ENCODE measurements around the gene EFHB. TPM values are rescaled to one million over a fixed set of nuclear protein-coding genes. Genes with fewer than 3 reads are reported as not detected.
A peak's percentile ranks its signal among the peaks of the same experiment; 100 is the strongest.
"Not testable (repeated sequence)": the region's sequence is repeated elsewhere in the genome, so short reads cannot be mapped to it uniquely, and the experiment has no call there.

The EFHB gene
- total and polyA plus RNA-seq, 2 donors = 1.4 TPM; not detected in 1

GRCh38 chr3:19866751-19867347 lies 67.2 kb downstream of the EFHB start:
- peak; percentile 54 for DNase-seq (ENCODE audit: extremely low spot score)
- Histone ChIP-seq H3K36me3 (ENCODE audit: insufficient read depth) (no peaks in the 10 kb centered on the region), H3K27ac (ENCODE audit: low read depth) (no peak overlapping the region), H3K4me3 (ENCODE audit: low read depth, low read length) (no peak overlapping the region), H3K4me1 (ENCODE audit: insufficient read depth) (no peaks in the 10 kb centered on the region)
- WGBS = 5% methylated on average over 7 of the region's 7 CpGs

- 73% methylated on average over 12 of the region's 13 CpGs for WGBS
- H3K36me3 ChIP-seq (ENCODE audit: insufficient read depth); H3K4me1 ChIP-seq (ENCODE audit: insufficient read depth); H3K4me3 ChIP-seq (ENCODE audit: low read depth, low read length); H3K27ac ChIP-seq (ENCODE audit: low read depth); DNase-seq (ENCODE audit: extremely low spot score): not testable (repeated sequence)
Measured at GRCh38 chr3:19855318-19855717, 78.7 kb downstream of the EFHB start.

- H3K27ac ChIP-seq (ENCODE audit: low read depth); H3K4me1 ChIP-seq (ENCODE audit: insufficient read depth); H3K36me3 ChIP-seq (ENCODE audit: insufficient read depth); DNase-seq (ENCODE audit: extremely low spot score); H3K4me3 ChIP-seq (ENCODE audit: low read depth, low read length): not testable (repeated sequence)
- 77% methylated on average over 7 of the region's 7 CpGs for WGBS
Measured at GRCh38 chr3:19846609-19847008, 87.4 kb downstream of the EFHB start.

Other genes starting within 250 kb of the EFHB start
- 104 TPM for gene RAB5A, start 12.9 kb upstream of the EFHB start, total RNA-seq
- 35.9 TPM for gene RAB5A, start 12.9 kb upstream of the EFHB start, polyA plus RNA-seq
- gene PP2D1, start 78.0 kb upstream of the EFHB start, total RNA-seq = not detected
- gene PP2D1, start 78.0 kb upstream of the EFHB start, polyA plus RNA-seq = not detected
- gene KAT2B, start 106.2 kb upstream of the EFHB start, total RNA-seq = 38.2 TPM
- 14.6 TPM for gene KAT2B, start 106.2 kb upstream of the EFHB start, polyA plus RNA-seq